Sigmoid colon (tissue), 3 donors: ENCODE data around the gene ATP6V1E1.

ENCODE experiments used
- CTCF ChIP-seq, 4 experiments: fragments of 450-650 bp in 3 of 4; fragments of 200-600 bp in 1 of 4; IDR thresholded peaks; one replicate each; pipeline ENCODE4 v1.5.1; 2016 to 2019; ENCODE audit warnings: antibody characterized with exemption in 4 of 4, mild to moderate bottlenecking in 3 of 4, moderate library complexity in 2 of 4
- POLR2A ChIP-seq, 2 donors: fragments of 450-650 bp; IDR thresholded peaks; one replicate each; pipeline ENCODE4 v1.6.1; 2016; ENCODE audit warnings: antibody characterized with exemption in 2 of 2, mild to moderate bottlenecking in 2 of 2, moderate library complexity in 2 of 2

DNA sequence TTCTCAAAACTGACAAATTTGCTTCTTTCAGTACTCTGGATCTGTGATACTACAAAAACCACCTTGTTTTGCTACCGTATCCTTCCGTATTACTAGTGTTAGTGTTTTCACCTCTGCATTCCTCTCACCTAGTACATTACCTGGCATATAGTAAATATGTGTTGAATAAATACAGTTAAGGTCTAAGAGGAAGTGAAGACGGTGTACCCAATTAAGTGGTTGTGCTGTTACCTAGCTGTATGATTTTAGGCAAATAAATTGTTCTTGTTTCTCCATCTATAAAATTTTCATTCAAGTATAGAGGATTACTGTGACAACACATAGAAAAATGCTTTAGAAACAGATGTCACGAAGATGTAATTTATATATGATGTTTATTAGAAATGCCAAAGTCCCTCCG, 18.9 kb upstream of the ATP6V1E1 start:
- no peak for TF ChIP-seq CTCF (IDR thresholded peaks at IDR 0.05)
- no peak for TF ChIP-seq POLR2A (IDR thresholded peaks at IDR 0.05)
